Type B pancreatic cell (in vitro differentiated cells): ENCODE results near the gene MAD1L1. TPM values are rescaled to one million over a fixed set of nuclear protein-coding genes. Genes with fewer than 3 reads are reported as not detected.
A peak's percentile ranks its signal among the peaks of the same experiment; 100 is the strongest.

Experiments
- DNase-seq: peaks from one replicate; pipeline ENCODE4 v3.0.0; 2021; ENCODE audit warnings: mixed read lengths; ENCODE audit not compliant: unreplicated experiment; ENCODE audit errors: extremely low spot score
- H3K27ac Mint-ChIP-seq: 2 replicates; pipeline ENCODE4 v1.8.0; 2021; ENCODE audit warnings: mild to moderate bottlenecking, mixed read lengths
- H3K27me3 Mint-ChIP-seq: 2 replicates; pipeline ENCODE4 v1.8.0; 2021; ENCODE audit warnings: mixed read lengths
- H3K36me3 Mint-ChIP-seq: 2 replicates; pipeline ENCODE4 v1.8.0; 2021; ENCODE audit warnings: mixed read lengths
- H3K4me1 Mint-ChIP-seq: one replicate; pipeline ENCODE4 v1.8.0; 2021; ENCODE audit warnings: mixed read lengths; ENCODE audit not compliant: unreplicated experiment
- H3K4me3 Mint-ChIP-seq: 2 replicates; pipeline ENCODE4 v1.8.0; 2021; ENCODE audit warnings: mild to moderate bottlenecking, mixed read lengths
- H3K9me3 Mint-ChIP-seq: 2 replicates; pipeline ENCODE4 v1.8.0; 2021; ENCODE audit warnings: mixed read lengths
- CTCF ChIP-seq: fragments of 200-600 bp; sonication (generic); conservative IDR thresholded peaks from 2 replicates; pipeline ENCODE4 v1.5.0; 2021; ENCODE audit warnings: antibody characterized with exemption, mild to moderate bottlenecking
- total RNA-seq: library from RNA; stranded (reverse); gene quantifications from 2 replicates; pipeline ENCODE4 v1.2.1, GENCODE V29; 2021; ENCODE audit warnings: low replicate concordance

MAD1L1 gene
- total RNA-seq, 1 donor from 2014 or later: 40.7 TPM

- H3K4me3 Mint-ChIP-seq: no peak overlapping the region
- DNase-seq: no peak
- peaks cover 66% of the 10 kb centered on the region for H3K4me1 Mint-ChIP-seq
- no peaks in the 10 kb centered on the region for H3K27me3 Mint-ChIP-seq
- peaks cover 4% of the 10 kb centered on the region for H3K36me3 Mint-ChIP-seq
- TF ChIP-seq CTCF: no peak
- H3K9me3 Mint-ChIP-seq: no peaks in the 10 kb centered on the region
- no peak overlapping the region for H3K27ac Mint-ChIP-seq
These were observed 126.8 kb downstream of the MAD1L1 start for GRCh38 chr7:2105917-2106316.

- H3K4me1 Mint-ChIP-seq: peaks cover 66% of the 10 kb centered on the region
- TF ChIP-seq CTCF: no peak
- H3K4me3 Mint-ChIP-seq: peak overlapping the region; percentile 37
- H3K27me3 Mint-ChIP-seq: no peaks in the 10 kb centered on the region
- no peaks in the 10 kb centered on the region for H3K36me3 Mint-ChIP-seq
- peak overlapping the region; percentile 73 for H3K27ac Mint-ChIP-seq
- H3K9me3 Mint-ChIP-seq: no peaks in the 10 kb centered on the region
- DNase-seq: no peak
These were observed 127.5 kb downstream of the MAD1L1 start for GRCh38 chr7:2105280-2105679.

- no peaks in the 10 kb centered on the region for H3K36me3 Mint-ChIP-seq
- TF ChIP-seq CTCF: no peak
- H3K27ac Mint-ChIP-seq: peak overlapping the region; percentile 75
- no peaks in the 10 kb centered on the region for H3K27me3 Mint-ChIP-seq
- no peak for DNase-seq
- H3K9me3 Mint-ChIP-seq: no peaks in the 10 kb centered on the region
- H3K4me1 Mint-ChIP-seq: peaks cover 66% of the 10 kb centered on the region
- H3K4me3 Mint-ChIP-seq: peak overlapping the region; percentile 38
These were observed 128.0 kb downstream of the MAD1L1 start for GRCh38 chr7:2104716-2105115.

GRCh38 chr7:2104107-2104710, 128.5 kb downstream of the MAD1L1 start:
- Mint-ChIP-seq H3K9me3 (no peaks in the 10 kb centered on the region), H3K4me3 (peak overlapping the region; percentile 38), H3K27me3 (no peaks in the 10 kb centered on the region), H3K36me3 (no peaks in the 10 kb centered on the region), H3K27ac (peak overlapping the region; percentile 75), H3K4me1 (peaks cover 64% of the 10 kb centered on the region)
- TF ChIP-seq CTCF: peak; percentile 81
- DNase-seq: peak; percentile 83

GRCh38 chr7:2103071-2103898, 129.5 kb downstream of the MAD1L1 start:
- Mint-ChIP-seq H3K27me3 (no peaks in the 10 kb centered on the region), H3K36me3 (no peaks in the 10 kb centered on the region), H3K4me3 (no peak overlapping the region), H3K4me1 (peaks cover 55% of the 10 kb centered on the region), H3K9me3 (no peaks in the 10 kb centered on the region), H3K27ac (peak overlapping the region; percentile 75)
- no peak for TF ChIP-seq CTCF
- no peak for DNase-seq
